WTC11 (cell line): ENCODE results near the gene HID1.

Source experiments
- CTCF ChIP-seq: fragments of 200-600 bp; IDR thresholded peaks from 2 replicates; pipeline ENCODE4 v1.8.0; 2022; ENCODE audit warnings: antibody characterized with exemption
- ESRRA ChIP-seq: sonication (generic); formaldehyde crosslinking; IDR thresholded peaks from 2 replicates; pipeline ENCODE4 v1.8.1; 2022; ENCODE audit warnings: mild to moderate bottlenecking, missing genetic modification reagents, borderline replicate concordance

GRCh38 chr17:74901353-74902135 lies 71.0 kb downstream of the HID1 start:
- TF ChIP-seq ESRRA (CRISPR knock-in tag) = no peak
- TF ChIP-seq CTCF = no peak
